GM12801 (cell line): Measurements from ENCODE around the gene SLC24A3.

Source experiments
- CTCF ChIP-seq: IDR thresholded peaks from one replicate; pipeline ENCODE4 v1.5.1; 2011; ENCODE audit warnings: control low read depth; ENCODE audit not compliant: insufficient read length; ENCODE audit errors: extremely low read depth

The SLC24A3 gene

GRCh38 chr20:19300395-19300794, 88.0 kb downstream of the SLC24A3 start:
- no peak for TF ChIP-seq CTCF

DNA sequence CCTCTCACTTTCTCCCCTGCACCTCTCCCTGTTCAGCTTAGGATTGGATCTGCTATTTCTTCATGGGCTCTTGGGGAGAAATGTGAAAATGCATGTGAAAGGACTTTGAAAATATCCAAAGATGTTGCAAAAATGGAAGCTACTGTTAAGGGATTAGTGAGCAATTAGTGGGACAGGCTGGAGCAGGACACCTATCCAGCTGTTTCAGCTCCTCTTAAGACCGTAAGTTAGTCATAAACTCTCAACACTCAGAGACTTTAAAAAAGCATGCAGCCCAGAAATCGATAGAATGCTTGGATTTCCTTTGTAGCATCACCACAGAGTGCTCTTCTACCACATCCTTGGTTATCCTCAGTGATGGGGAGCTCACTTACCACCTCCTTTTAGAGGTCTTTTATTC, 88.7 kb downstream of the SLC24A3 start:
- no peak for TF ChIP-seq CTCF

- no peak for TF ChIP-seq CTCF
Measured at GRCh38 chr20:19301843-19302242, 89.4 kb downstream of the SLC24A3 start.

DNA sequence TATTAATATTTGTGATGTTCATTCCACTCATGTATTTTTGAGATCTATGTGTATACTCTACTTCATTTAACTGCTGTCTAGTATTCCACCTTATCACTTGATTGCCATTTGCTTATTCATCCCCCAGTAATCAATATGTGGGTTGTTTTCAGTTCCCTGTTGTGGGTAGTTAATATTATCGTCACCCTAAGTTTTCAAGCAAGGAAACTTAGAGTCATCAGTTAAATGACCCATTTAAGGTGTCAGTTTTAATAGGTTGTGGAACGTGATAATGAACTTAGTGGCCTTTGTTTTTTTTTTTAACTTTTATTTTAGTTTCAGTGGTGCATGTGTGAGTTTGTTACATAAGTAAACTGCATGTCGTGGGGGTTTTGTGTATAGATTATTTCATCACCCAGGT, 90.3 kb downstream of the SLC24A3 start:
- no peak for TF ChIP-seq CTCF

DNA sequence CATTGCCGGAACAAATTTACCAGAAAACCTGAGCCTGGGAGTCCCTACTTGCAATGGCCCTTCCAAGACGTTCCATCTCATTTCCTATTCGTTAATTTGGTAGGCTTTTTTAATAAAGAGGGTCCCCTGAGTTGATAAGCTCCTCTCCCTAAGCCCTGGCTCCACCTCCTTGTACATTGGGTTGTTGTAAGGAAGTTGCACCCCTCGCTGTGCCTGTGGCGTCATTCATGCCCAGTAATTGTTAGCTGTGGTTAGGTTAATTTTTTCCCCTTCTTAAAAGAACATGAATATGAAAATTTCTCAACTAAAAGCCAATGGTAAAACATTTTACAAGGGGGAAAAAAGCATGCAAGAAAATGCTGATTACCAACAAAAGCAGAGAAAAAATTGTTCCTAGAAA, 91.9 kb downstream of the SLC24A3 start:
- TF ChIP-seq CTCF, result no peak

DNA sequence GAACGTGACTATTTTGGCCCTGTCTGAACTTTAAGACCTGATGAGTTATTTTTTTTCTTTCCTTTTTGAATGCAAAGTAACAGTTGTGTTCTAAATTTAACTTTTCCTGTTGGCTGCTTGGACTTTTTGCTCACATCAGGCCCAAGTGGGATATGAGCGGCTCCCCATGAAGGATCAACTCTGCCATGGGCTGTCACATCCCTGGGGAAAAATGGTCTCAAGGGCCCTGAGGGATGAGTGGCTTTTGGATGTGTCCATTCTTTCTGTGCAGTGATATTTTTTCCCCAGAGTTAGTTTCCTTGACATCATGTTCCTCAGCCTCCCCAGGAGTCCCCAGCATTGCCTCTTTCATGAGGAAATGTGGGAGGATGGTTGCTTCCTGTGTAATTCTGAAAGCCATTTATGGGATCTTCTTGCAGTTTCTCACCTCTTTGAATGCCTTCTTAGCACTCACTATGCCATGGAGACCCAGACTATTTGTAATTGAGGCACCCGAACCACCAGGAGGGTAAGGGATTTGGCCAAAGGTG, 92.5 kb downstream of the SLC24A3 start:
- no peak for TF ChIP-seq CTCF

DNA sequence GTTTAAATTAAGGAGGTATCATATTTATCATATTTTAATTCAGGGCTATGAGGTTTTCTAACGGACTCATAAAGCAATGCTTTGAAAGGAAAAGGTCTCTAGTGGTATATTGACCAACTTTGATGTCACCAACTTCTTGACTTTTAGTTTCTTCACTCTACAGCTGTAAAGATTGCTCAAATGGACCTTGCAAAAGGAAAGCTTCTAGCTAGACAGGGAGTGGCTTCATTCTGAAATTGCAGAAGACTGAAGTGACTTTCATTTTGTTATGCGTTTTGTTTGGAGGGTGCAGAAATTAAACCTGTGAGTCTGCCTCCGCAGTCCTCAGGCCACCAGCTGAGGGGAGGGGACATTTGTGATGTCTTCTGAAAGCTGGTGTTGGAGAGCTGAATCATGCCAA, 95.7 kb downstream of the SLC24A3 start:
- TF ChIP-seq CTCF, result no peak

DNA sequence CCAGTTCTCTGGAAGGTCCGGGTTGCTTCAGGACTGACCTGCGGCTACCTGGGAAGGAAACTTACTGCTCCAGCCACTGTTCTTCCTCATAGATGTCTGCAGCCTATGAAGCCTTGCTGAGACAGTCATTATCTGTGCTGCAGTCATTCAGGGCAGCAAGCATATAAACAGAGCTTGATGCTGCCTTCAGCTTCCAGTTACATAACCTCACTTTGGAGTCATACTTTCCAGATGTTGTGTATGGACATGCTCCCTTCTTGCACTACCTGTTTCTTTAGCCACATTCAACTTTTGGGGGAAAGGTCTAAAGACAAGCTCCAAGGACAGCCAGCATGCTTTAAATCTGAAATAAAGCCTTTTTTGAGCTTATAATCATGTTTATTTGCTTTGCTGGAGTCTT, 98.1 kb downstream of the SLC24A3 start:
- no peak for TF ChIP-seq CTCF
